NCI-H2081 treated with DMSO at 0.1 percent for 48 hours (cell line): ENCODE results near the gene RITA1.

Experiments used
- DNase-seq: peaks from one replicate; lab custom pipeline; 2025; lab: John Stamatoyannopoulos, UW

RITA1 gene

GRCh38 chr12:113180333-113180732 is 5.2 kb upstream of the RITA1 start:
- DNase-seq, result no peak

- DNase-seq, result no peak
Measured at GRCh38 chr12:113181975-113182374, 3.5 kb upstream of the RITA1 start.

GRCh38 chr12:113183030-113183589 is 2.4 kb upstream of the RITA1 start:
- no peak for DNase-seq

DNA sequence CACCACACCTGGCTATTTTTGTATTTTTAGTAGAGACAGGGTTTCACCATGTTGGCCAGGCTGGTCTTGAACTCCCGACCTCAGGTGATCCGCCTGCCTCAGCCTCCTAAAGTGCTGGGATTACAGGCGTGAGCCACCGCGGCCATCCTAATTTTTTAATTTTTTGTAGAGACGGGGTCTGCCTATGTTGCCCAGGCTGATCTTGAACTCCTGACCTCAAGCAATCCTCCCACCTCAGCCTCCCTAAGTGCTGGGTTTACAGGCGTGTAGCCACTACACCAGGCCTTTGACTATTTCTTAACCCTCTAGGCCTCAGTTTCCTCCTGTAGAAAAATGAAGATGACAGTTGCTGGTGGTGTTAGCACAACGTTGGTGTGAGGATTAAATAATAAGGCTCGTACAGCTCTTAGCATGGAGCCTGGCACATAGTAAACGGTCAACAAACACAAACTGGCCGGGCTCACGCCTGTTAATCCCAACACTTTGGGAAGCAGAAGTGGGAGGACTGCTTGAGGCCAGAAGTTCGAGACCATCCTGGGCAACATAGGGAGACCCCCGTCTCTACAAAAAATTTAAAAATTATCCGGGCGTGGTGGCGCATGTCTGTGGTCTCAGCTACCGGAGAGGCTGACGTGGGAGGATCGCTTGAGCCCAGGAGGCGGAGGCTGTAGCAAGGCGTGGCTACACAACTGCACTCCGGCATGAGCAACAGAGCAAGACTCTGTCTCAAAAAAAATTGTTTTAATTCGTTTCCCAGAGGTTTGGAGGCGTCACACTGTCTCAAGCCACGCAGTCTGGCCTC is 1.2 kb upstream of the RITA1 start:
- DNase-seq, result no peak

DNA sequence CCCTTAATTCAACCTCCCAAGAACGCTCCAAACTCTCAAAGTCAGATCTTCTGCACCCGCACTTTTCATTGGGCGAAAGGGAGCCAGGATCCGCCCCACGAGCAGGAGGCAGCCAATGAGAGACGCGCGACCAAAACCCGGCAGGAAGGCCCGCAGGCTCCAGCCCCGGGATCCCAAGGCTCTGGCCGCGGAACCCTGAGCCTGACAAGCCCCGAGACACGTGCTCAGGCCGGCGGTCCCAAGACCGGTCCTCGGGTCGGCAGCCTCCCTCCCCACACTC is 681 bp upstream of the RITA1 start:
- DNase-seq, result peak; percentile 13

DNA sequence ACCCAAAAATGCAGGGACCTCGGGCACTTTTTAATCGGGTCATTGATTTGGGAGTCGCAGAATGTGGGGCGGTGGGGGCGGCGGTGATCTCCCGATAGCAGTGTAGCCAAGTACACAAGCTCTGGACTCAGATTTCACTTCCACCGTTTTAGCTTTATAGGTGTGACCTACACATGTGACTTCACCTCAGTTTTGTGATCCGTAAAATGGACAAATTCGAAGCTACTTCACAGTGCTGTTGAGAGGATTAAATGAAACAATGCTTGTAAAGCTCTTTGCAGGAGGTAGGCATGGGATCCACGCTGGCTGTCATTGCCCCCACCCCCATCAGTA is 478 bp downstream of the RITA1 start:
- no peak for DNase-seq

DNA sequence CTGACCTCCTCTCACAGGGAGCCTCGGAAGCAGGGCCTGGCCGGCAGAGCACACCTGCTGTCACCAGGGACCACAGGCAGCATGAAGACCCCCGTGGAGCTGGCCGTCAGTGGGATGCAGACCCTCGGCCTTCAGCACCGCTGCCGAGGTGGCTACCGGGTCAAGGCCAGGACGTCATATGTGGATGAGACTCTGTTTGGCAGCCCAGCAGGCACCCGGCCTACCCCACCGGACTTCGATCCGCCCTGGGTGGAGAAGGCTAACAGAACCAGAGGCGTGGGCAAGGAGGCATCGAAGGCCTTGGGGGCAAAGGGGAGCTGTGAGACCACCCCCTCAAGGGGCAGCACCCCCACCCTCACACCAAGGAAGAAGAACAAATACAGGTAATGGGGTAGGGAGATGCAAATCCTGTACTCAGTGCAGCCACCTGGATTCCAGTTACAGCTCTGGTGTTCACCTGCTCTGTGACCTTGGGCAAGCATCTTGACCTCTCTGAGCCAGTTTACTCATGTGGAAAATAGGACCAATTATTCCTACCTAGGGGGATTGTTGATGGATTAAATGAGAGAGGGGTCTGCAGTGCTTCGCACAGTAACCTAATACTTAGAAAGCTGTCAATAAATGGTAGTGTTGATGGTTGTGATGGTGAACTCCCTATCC is 1.3 kb downstream of the RITA1 start:
- DNase-seq, result no peak

DNA sequence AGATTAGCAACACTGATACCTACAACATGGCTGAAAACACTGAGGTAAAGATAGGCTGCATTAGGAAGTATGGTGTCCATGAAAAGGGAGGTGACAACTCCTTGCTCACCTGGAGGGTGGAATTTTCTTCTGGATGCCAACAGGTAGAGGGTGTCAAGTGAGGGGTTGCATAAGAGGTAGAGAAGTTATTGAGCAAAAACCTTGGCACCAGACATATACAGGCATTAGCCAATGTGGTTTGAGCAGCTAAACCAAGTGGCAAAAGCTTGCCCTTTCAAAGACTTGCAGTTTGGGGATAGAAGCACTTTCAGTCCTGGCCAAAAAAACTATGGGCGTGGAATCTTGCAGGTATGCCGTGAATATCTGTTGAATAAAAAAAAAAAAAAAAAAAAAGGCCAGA is 3.8 kb downstream of the RITA1 start:
- DNase-seq, result no peak

DNA sequence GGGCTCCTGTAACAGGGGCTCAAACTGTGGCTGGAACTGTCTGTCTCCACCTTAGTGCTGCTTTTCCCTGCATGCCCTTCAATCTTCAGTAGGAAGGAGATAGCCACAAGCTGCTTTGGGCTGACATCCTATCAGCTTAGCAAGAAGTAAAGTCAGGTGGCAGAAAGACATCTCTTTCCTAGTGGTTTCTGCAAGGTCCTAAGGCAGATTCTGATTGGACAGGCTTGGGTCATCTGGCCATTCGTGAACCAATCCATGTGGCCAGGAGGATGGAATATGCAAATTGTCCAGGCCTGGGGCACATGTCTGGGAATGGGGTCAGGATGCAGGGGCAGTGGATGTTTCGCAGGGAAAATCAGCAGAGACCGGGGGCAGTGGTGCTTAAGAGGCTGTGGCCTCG is 5.2 kb downstream of the RITA1 start:
- DNase-seq, result no peak

- DNase-seq, result no peak
Measured at GRCh38 chr12:113191227-113191626, 5.7 kb downstream of the RITA1 start.

DNA sequence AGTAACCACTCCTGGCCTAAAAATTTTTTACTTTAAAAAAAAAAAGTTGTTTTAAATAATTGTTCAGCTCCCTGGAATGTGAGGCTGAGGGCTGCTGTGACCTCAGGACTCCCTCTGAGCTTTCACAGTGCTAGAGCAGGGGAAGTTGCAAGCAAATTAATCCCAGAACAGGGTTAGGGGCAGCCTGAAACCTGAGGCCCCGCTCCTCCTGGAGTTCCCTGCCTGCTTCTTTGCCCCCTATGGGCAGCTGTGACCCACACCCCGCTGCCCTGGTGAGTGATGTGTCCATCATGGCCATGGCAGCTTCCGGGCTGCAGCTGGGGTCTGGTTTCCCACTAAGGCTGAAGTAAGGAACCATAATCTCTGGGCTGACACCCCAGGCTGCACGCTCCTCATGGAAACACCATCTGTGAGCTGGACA is 9.5 kb downstream of the RITA1 start:
- DNase-seq, result no peak

DNA sequence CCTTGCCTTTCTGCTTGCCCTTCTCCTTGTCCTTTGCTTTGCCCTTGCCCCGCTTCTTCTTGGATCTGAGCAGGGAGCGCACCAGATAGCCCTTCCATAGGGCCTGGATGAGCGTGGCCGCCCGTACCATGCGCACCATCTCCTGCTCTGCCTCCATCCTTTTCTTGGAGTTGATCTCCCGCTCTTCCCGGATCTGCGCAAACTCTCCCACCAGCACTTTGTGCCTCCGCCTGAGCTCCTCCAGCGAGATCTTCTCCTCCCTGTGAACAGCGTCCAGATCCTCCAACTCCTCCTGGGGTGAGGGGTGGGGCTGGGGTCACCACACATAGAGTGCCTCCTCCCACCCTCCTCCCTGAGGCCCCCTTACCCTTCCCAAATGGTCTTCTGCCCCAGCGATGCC is 10.1 kb downstream of the RITA1 start:
- no peak for DNase-seq

DNA sequence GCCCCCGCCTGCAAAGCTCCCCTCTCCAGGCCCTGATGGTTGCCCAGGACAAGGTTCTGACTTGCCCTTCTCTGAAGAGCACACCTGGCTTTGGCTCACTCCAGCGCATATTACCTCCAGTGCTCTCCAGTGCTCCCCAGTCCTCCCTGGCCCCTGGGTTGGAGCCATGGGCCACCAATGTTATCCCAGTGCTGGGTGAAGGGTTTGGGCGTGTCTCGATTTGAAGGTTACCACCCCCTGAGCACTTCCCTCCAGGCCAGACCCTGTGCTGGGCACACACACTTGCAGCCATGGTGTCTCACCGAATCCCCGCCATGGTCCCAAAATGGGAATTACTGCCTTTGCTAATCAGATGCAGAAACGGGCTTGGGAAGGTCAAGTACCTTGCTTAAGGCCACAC is 11.1 kb downstream of the RITA1 start:
- DNase-seq, result no peak

DNA sequence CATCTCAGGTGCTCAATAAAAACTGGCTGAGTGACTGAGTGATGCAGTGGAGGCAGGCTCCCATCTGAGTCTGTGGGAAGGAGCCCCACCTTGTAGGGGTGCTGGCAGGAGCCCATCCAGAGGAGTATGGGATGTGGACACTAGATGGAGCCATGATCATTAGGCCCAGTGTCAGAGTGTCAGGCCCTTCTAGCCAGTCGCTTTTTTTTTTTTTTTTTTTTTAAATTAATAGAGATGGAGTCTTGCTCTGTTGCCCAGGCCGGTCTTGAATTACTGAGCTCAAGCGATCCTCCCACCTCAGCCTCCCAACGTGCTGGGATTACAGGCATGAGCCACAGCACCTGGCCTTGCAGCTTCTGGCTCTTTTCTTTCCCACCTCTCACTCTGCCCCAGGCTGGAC is 11.5 kb downstream of the RITA1 start:
- DNase-seq, result no peak

DNA sequence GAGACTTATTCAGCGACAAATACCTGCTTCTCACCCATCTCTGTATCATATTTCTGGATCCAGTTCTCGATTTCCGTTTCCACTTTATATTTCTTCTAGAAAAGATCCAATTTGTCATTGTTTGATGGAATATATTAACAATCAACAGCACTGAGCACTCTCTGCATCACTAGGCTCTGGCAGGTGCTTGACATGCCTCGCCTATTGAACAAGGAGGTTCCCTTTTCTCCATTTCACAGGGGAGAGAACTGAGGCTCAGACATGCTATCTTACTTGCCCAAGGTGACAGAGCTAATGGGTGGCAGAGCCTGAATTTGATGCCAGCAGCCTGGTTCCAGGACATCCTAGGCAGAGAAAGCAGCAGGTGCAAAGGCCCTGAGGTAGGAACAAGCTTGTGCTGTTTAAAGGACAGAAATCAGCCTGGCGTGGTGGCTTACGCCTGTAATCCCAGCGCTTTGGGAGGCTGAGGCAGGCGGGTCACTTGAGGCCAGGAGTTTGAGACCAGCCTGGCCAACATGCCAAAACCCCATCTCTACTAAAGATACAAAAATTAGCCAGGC is 12.1 kb downstream of the RITA1 start:
- DNase-seq, result no peak

- DNase-seq, result no peak
Measured at GRCh38 chr12:113198296-113198695, 12.8 kb downstream of the RITA1 start.

DNA sequence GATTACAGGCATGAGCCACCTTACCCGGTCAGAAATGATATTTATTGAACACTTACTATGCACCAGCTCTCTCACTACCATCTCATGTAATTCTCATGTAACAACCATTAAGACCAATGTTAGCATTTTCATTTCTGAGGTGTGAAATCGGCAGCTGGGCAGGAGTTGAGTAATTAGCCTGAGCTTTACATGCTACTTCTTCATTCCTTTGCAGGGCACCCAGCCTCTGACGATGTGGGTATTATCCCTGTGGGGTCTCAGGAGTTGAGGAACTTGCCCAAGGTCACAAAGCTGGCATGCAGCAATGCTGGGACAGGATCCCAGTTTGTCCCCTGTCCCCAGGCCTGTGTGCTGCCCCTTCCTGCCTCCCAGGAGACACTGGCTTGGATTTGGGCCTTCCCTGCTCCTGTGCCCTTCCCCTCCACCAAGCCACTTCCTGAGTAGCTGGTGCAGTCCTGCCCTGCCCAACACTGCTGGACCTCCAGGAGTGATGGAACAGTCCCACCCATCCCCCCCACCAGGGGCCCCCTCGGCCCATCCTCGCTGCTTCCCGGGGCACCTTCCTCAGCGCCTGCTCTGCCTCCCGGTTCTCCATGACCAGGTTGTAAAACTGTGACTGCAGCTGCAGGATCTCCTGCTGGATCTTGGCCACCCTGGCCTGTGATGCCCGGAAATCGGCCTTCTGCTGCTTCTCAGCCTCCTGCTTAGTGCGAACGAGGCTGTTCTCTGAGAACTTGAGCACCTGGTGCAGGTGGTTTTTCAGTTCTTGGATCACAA is 14.7 kb downstream of the RITA1 start:
- DNase-seq, result no peak

DNA sequence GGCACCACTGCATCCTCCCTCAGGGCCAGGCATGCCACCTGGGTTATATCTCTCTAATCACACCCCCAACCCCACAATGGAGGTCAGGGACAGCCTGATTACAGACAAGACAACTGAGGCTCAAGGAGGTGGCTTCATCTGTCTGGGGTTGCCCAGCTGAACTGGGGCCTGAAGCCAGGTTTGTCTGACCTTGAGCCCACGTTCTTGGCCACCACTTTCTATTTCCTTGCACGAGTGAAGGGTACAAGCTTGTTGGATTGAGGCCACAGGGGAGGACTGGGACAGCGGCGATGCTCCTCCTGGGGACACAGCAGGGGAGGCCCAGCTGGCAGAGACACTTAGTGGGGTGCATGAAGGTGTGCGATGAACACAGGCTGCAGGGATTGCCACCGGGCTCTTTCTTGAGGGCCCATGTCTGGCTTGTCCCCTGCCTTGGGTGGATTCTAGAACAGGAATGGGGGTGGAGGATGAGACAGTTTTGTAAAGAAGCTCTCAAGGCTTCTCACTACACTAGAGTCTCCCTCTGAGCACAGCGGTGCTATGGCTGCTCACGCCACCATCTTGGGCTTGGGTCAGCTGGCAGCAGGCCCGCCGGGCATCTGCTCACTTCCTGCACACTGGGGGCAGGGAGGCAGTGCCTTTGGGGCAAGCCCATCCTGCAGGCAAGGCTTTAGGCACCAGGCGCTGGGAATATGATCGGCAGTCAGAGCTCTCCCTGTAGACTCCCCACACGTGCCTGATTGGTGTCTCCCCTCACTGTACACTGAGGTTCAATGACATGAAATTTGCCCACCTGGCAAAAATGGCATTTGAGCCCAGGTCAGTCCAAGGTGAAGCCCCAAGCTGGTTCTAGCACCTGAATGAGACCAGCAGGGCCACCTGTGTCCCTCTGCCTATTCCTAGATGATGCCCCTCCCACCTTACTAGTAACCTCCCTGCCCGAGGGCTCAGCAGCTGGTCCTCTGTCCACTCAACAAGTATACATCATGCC is 16.0 kb downstream of the RITA1 start:
- no peak for DNase-seq

GRCh38 chr12:113202300-113203075 is 17.0 kb downstream of the RITA1 start:
- no peak for DNase-seq

GRCh38 chr12:113203852-113204760 is 18.6 kb downstream of the RITA1 start:
- no peak for DNase-seq
